Measurements from ENCODE around the gene TMEM54. TPM values are rescaled to one million over a fixed set of nuclear protein-coding genes. Genes with fewer than 3 reads are reported as not detected.

Gene TMEM54
- total and polyA plus RNA-seq, 2 donors (not counting 1 experiment from before 2014, with no cell fraction given) = 0.13 TPM; not detected in 1

DNA sequence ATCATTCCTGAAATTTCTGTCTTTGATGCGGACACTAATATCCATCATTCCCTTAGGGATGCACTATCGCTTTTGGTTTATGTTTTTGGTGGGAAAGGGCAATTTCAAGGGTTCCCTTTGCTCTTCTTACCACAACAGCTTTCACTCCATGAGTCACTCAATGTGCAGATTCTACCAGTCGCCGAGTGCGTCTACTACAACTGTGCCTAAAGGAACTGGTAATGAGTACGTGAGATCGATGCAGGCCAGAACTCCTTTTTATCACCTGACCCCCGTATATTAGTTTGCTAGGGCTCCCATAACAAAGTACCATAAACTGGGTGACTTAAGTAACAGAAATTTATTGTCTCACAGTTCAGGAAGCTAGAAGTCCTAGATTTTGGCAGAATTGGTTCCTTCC, 27.5 kb upstream of the TMEM54 start:
- Histone ChIP-seq H2AFZ (ENCODE audit: insufficient read depth, low read depth, low read length, poor library complexity, severe bottlenecking) (no peak overlapping the region), H3K36me3 (replicated peaks in 1 of 2; ENCODE audit: control extremely low read depth in 1 of 2, control insufficient read depth in 1 of 2, extremely low read depth in 1 of 2, insufficient read depth in 2 of 2, low read length in 1 of 2) (no peaks in the 10 kb centered on the region), H3K4me3 (ENCODE audit: control extremely low read depth in 1 of 5, extremely low read depth in 1 of 5, insufficient read depth in 1 of 5, low read depth in 2 of 5, low read length in 4 of 5) (no peak overlapping the region), H3K4me2 (replicated peaks; ENCODE audit: low read depth, low read length, poor library complexity, severe bottlenecking) (no peak overlapping the region), H3K4me1 (ENCODE audit: control insufficient read depth in 2 of 2, insufficient read depth in 2 of 2, low read length in 2 of 2) (peaks cover 18 to 19% of the 10 kb centered on the region in 2 donors), H3K27me3 (replicated peaks in 1 of 4; ENCODE audit: control extremely low read depth in 1 of 4, control insufficient read depth in 3 of 4, insufficient read depth in 4 of 4, low read length in 3 of 4) (peaks cover 0 to 25% (median 15%) of the 10 kb centered on the region in 4 experiments), H3K9me3 (ENCODE audit: control extremely low read depth in 1 of 3, control insufficient read depth in 2 of 3, insufficient read depth in 1 of 3, low read length in 2 of 3) (peaks cover 0 to 2% (median 0%) of the 10 kb centered on the region in 3 donors), H3K79me2 (ENCODE audit: control insufficient read depth, insufficient read depth, low read length) (no peaks in the 10 kb centered on the region), H4K20me1 (ENCODE audit: control insufficient read depth, insufficient read depth, low read length, poor library complexity, severe bottlenecking) (no peaks in the 10 kb centered on the region), H3K27ac (ENCODE audit: low read length in 2 of 2) (no peak overlapping the region), H3K9ac (ENCODE audit: low read length) (no peak overlapping the region)
- intact Hi-C loops (cut with micrococcal nuclease) = no loop called here
- ATAC-seq (ENCODE audit: low read depth) (no peak), DNase-seq (no peak)
- H3K27ac Mint-ChIP-seq = no peak overlapping the region
- no peak overlapping the region for H3K4me3 Mint-ChIP-seq
- POLR2A ChIA-PET = interaction anchor here (0.5 kb wide), 1 partner anchor 117 kb away, joined by 3 read pairs; no protein-coding TSS in a partner anchor
- H3K27me3 Mint-ChIP-seq = peaks cover 34% of the 10 kb centered on the region
- H3K9me3 Mint-ChIP-seq (ENCODE audit: insufficient read depth) = peaks cover 5% of the 10 kb centered on the region
- CTCF ChIA-PET = interaction anchor here (0.8 to 8.4 kb wide), 3 partner anchors 52 to 156 kb away, joined by 3 to 118 read pairs (median 4); partner anchors contain the start of gene AZIN2
- TF ChIP-seq, protein P1, sequence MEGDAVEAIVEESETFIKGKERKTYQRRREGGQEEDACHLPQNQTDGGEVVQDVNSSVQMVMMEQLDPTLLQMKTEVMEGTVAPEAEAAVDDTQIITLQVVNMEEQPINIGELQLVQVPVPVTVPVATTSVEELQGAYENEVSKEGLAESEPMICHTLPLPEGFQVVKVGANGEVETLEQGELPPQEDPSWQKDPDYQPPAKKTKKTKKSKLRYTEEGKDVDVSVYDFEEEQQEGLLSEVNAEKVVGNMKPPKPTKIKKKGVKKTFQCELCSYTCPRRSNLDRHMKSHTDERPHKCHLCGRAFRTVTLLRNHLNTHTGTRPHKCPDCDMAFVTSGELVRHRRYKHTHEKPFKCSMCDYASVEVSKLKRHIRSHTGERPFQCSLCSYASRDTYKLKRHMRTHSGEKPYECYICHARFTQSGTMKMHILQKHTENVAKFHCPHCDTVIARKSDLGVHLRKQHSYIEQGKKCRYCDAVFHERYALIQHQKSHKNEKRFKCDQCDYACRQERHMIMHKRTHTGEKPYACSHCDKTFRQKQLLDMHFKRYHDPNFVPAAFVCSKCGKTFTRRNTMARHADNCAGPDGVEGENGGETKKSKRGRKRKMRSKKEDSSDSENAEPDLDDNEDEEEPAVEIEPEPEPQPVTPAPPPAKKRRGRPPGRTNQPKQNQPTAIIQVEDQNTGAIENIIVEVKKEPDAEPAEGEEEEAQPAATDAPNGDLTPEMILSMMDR (IDR thresholded peaks at IDR 0.05) = no peak
- no peak for TF ChIP-seq EZH2 (IDR thresholded peaks at IDR 0.05; ENCODE audit: borderline replicate concordance, insufficient read depth, low read depth, low read length, poor library complexity, severe bottlenecking)
- WGBS (ENCODE audit: insufficient coverage) = no CpG with 5 or more reads among the region's 8 CpGs
- peaks cover 15% of the 10 kb centered on the region for H3K4me1 Mint-ChIP-seq

DNA sequence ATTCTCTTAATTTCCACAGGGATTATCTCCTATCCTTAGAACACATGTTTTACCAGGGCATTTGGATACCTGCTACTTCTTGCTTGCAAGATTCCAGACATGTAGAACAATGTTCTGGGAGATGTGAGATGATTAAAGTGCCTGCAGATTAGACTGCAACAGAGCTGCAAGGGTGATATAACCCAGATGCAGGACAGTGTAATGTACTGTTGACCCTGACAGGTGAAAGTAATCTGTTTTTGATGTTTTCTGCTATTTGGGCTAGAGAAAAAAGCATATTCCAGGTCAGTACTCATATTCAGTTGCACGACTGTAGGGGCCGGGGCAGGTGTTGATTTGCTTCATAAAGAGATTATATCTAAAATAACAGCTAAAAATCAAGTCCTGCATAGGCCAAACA, 27.1 kb upstream of the TMEM54 start:
- Mint-ChIP-seq H3K27ac (no peak overlapping the region), H3K9me3 (ENCODE audit: insufficient read depth) (peaks cover 5% of the 10 kb centered on the region), H3K4me3 (no peak overlapping the region), H3K27me3 (peaks cover 39% of the 10 kb centered on the region), H3K4me1 (peaks cover 17% of the 10 kb centered on the region)
- H3K9ac ChIP-seq (ENCODE audit: low read length) = no peak overlapping the region
- no peaks in the 10 kb centered on the region for H3K36me3 ChIP-seq (replicated peaks in 1 of 2; ENCODE audit: control extremely low read depth in 1 of 2, control insufficient read depth in 1 of 2, extremely low read depth in 1 of 2, insufficient read depth in 2 of 2, low read length in 1 of 2)
- POLR2A ChIA-PET = no interaction called here
- no peaks in the 10 kb centered on the region for H3K79me2 ChIP-seq (ENCODE audit: control insufficient read depth, insufficient read depth, low read length)
- peaks cover 0 to 30% (median 19%) of the 10 kb centered on the region in 4 experiments for H3K27me3 ChIP-seq (replicated peaks in 1 of 4; ENCODE audit: control extremely low read depth in 1 of 4, control insufficient read depth in 3 of 4, insufficient read depth in 4 of 4, low read length in 3 of 4)
- intact Hi-C loops (cut with micrococcal nuclease) = no loop called here
- CTCF ChIA-PET = interaction anchor here (0.8 to 8.4 kb wide), 4 partner anchors 52 to 157 kb away, joined by 3 to 118 read pairs (median 14); partner anchors contain the start of gene AZIN2
- no peak for DNase-seq
- H3K4me2 ChIP-seq (replicated peaks; ENCODE audit: low read depth, low read length, poor library complexity, severe bottlenecking) = no peak overlapping the region
- no peak overlapping the region for H3K27ac ChIP-seq (ENCODE audit: low read length in 2 of 2)
- TF ChIP-seq, protein P1 (IDR thresholded peaks at IDR 0.05) = no peak
- no peak for TF ChIP-seq EZH2 (IDR thresholded peaks at IDR 0.05; ENCODE audit: borderline replicate concordance, insufficient read depth, low read depth, low read length, poor library complexity, severe bottlenecking)
- WGBS (ENCODE audit: insufficient coverage) = no CpG with 5 or more reads among the region's 2 CpGs
- ATAC-seq (ENCODE audit: low read depth) = no peak
- no peak overlapping the region for H2AFZ ChIP-seq (ENCODE audit: insufficient read depth, low read depth, low read length, poor library complexity, severe bottlenecking)
- H3K4me3 ChIP-seq (ENCODE audit: control extremely low read depth in 1 of 5, extremely low read depth in 1 of 5, insufficient read depth in 1 of 5, low read depth in 2 of 5, low read length in 4 of 5) = no peak overlapping the region
- H4K20me1 ChIP-seq (ENCODE audit: control insufficient read depth, insufficient read depth, low read length, poor library complexity, severe bottlenecking) = no peaks in the 10 kb centered on the region
- peaks cover 18 to 22% of the 10 kb centered on the region in 2 donors for H3K4me1 ChIP-seq (ENCODE audit: control insufficient read depth in 2 of 2, insufficient read depth in 2 of 2, low read length in 2 of 2)
- H3K9me3 ChIP-seq (ENCODE audit: control extremely low read depth in 1 of 3, control insufficient read depth in 2 of 3, insufficient read depth in 1 of 3, low read length in 2 of 3) = peaks cover 0 to 2% (median 0%) of the 10 kb centered on the region in 3 donors
